HL-60 (cell line): ENCODE data around the gene MACROD1.

ENCODE experiments used
- DNase-seq, 2 experiments: peaks; one replicate each; pipeline ENCODE4 v3.0.0-alpha.2; 2010 to 2020; ENCODE audit warnings: low read depth in 1 of 2, low spot score in 1 of 2
- H3K27ac ChIP-seq: fragments of 250-450 bp; sonication (Bioruptor Pico); replicated peaks from 2 replicates; pipeline ENCODE4 v1.5.1; 2020; ENCODE audit warnings: mild to moderate bottlenecking, moderate library complexity
- H3K27me3 ChIP-seq: fragments of 250-450 bp; sonication (Bioruptor Pico); 2 replicates; pipeline ENCODE4 v1.5.1; 2021; ENCODE audit warnings: mild to moderate bottlenecking, moderate library complexity; ENCODE audit not compliant: insufficient read depth, poor library complexity, severe bottlenecking
- H3K4me3 ChIP-seq: replicated peaks from 2 replicates; pipeline ENCODE4 v1.5.1; 2011; ENCODE audit warnings: mild to moderate bottlenecking, control low read depth, low read length; ENCODE audit not compliant: insufficient read depth
- GABPA ChIP-seq: IDR thresholded peaks from 2 replicates; pipeline ENCODE4 v1.6.1; 2012; ENCODE audit warnings: low read depth
- POLR2AphosphoS5 ChIP-seq: IDR thresholded peaks from 2 replicates; pipeline ENCODE4 v1.6.1; 2012; ENCODE audit warnings: low read depth
- SPI1 ChIP-seq: IDR thresholded peaks from 2 replicates; pipeline ENCODE4 v1.6.1; 2012; ENCODE audit warnings: low read depth, mild to moderate bottlenecking, borderline replicate concordance
- TF ChIP-seq, protein P1 (sequence below): IDR thresholded peaks from one replicate; pipeline ENCODE4 v1.5.1; 2011; ENCODE audit warnings: low read length, control low read depth, inconsistent platforms; ENCODE audit not compliant: insufficient read depth
- TF ChIP-seq, protein P2 (sequence below): IDR thresholded peaks from 2 replicates; pipeline ENCODE4 v1.6.1; 2012; ENCODE audit warnings: low read depth; ENCODE audit not compliant: insufficient replicate concordance

The MACROD1 gene

GRCh38 chr11:63997801-63998337 lies 168.0 kb downstream of the MACROD1 start:
- Histone ChIP-seq H3K27me3 (no peaks in the 10 kb centered on the region), H3K4me3 (no peak overlapping the region), H3K27ac (no peak overlapping the region)
- TF ChIP-seq POLR2AphosphoS5 (no peak), SPI1 (no peak), GABPA (no peak)
- TF ChIP-seq, protein P1, sequence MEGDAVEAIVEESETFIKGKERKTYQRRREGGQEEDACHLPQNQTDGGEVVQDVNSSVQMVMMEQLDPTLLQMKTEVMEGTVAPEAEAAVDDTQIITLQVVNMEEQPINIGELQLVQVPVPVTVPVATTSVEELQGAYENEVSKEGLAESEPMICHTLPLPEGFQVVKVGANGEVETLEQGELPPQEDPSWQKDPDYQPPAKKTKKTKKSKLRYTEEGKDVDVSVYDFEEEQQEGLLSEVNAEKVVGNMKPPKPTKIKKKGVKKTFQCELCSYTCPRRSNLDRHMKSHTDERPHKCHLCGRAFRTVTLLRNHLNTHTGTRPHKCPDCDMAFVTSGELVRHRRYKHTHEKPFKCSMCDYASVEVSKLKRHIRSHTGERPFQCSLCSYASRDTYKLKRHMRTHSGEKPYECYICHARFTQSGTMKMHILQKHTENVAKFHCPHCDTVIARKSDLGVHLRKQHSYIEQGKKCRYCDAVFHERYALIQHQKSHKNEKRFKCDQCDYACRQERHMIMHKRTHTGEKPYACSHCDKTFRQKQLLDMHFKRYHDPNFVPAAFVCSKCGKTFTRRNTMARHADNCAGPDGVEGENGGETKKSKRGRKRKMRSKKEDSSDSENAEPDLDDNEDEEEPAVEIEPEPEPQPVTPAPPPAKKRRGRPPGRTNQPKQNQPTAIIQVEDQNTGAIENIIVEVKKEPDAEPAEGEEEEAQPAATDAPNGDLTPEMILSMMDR = no peak
- TF ChIP-seq, protein P2, sequence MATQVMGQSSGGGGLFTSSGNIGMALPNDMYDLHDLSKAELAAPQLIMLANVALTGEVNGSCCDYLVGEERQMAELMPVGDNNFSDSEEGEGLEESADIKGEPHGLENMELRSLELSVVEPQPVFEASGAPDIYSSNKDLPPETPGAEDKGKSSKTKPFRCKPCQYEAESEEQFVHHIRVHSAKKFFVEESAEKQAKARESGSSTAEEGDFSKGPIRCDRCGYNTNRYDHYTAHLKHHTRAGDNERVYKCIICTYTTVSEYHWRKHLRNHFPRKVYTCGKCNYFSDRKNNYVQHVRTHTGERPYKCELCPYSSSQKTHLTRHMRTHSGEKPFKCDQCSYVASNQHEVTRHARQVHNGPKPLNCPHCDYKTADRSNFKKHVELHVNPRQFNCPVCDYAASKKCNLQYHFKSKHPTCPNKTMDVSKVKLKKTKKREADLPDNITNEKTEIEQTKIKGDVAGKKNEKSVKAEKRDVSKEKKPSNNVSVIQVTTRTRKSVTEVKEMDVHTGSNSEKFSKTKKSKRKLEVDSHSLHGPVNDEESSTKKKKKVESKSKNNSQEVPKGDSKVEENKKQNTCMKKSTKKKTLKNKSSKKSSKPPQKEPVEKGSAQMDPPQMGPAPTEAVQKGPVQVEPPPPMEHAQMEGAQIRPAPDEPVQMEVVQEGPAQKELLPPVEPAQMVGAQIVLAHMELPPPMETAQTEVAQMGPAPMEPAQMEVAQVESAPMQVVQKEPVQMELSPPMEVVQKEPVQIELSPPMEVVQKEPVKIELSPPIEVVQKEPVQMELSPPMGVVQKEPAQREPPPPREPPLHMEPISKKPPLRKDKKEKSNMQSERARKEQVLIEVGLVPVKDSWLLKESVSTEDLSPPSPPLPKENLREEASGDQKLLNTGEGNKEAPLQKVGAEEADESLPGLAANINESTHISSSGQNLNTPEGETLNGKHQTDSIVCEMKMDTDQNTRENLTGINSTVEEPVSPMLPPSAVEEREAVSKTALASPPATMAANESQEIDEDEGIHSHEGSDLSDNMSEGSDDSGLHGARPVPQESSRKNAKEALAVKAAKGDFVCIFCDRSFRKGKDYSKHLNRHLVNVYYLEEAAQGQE = no peak
- no peak for DNase-seq

DNA sequence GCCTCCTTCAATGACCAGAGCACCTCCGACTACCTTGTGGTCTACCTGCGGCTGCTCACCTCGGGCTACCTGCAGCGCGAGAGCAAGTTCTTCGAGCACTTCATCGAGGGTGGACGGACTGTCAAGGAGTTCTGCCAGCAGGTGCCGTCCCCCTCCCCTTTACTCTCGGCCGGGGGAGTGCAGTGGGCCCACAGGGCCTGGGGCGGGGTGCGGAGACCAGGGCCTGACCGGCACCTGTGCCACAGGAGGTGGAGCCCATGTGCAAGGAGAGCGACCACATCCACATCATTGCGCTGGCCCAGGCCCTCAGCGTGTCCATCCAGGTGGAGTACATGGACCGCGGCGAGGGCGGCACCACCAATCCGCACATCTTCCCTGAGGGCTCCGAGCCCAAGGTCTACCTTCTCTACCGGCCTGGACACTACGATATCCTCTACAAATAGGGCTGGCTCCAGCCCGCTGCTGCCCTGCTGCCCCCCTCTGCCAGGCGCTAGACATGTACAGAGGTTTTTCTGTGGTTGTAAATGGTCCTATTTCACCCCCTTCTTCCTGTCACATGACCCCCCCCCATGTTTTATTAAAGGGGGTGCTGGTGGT lies 168.7 kb downstream of the MACROD1 start:
- Histone ChIP-seq H3K27me3 (no peaks in the 10 kb centered on the region), H3K27ac (no peak overlapping the region), H3K4me3 (no peak overlapping the region)
- TF ChIP-seq POLR2AphosphoS5 (no peak), GABPA (no peak)
- TF ChIP-seq, protein P1 = no peak
- no peak for DNase-seq

DNA sequence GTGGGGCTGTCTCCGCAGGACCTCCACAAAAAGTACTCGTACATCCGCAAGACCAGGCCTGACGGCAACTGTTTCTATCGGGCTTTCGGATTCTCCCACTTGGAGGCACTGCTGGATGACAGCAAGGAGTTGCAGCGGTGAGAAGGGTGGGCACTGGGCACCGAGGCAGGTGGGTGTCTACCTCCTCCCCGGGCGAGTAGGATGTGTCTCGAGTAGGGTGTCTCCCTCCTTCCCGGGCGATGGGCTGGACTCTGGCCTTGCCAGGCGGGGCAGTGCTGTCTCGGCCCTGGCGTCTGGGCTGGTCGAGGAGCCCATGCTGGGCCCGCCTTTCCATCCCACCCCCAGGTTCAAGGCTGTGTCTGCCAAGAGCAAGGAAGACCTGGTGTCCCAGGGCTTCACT lies 169.4 kb downstream of the MACROD1 start:
- TF ChIP-seq SPI1 (no peak), POLR2AphosphoS5 (no peak), GABPA (no peak)
- TF ChIP-seq, protein P1 = no peak
- TF ChIP-seq, protein P2 = no peak
- Histone ChIP-seq H3K27ac (no peak overlapping the region), H3K4me3 (no peak overlapping the region)

DNA sequence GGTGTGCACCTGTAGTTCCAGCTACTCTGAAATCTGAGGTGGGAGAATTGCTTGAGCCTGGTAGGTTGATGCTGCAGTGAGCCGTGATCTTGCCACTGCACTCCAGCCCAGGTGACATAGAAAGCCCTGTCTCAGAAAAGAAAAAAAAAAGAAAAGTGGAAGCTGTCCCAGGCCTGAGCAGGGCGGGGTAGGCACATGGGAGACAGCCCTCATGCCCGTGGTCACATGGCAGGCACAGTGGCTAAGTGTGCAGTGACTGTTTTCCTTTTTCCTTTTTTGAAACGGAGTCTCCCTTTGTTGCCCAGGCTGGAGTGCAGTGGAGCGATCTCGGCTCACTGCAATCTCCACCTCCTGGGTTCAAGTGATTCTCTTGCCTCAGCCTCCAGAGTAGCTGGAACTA lies 171.9 kb downstream of the MACROD1 start:
- peak in 1 of 2 experiments; percentile 38 for DNase-seq
- Histone ChIP-seq H3K27me3 (no peaks in the 10 kb centered on the region), H3K27ac (no peak overlapping the region), H3K4me3 (no peak overlapping the region)
- TF ChIP-seq, protein P2 = no peak
- TF ChIP-seq, protein P1 = no peak
- TF ChIP-seq SPI1 = no peak
- no peak for TF ChIP-seq GABPA
- TF ChIP-seq POLR2AphosphoS5 = no peak

More for the DNA sequence above, 169.4 kb downstream of the MACROD1 start:
- no peaks in the 10 kb centered on the region for H3K27me3 ChIP-seq
- no peak for DNase-seq
